ENCODE measurements around the gene SFN. TPM values are rescaled to one million over a fixed set of nuclear protein-coding genes. Genes with fewer than 3 reads are reported as not detected.
A peak's percentile ranks its signal among the peaks of the same experiment; 100 is the strongest.
"Not testable (repeated sequence)": the region's sequence is repeated elsewhere in the genome, so short reads cannot be mapped to it uniquely, and the experiment has no call there.

SFN gene
- total RNA-seq, 2 experiments from 2014 or later: 0.47 to 0.59 TPM

DNA sequence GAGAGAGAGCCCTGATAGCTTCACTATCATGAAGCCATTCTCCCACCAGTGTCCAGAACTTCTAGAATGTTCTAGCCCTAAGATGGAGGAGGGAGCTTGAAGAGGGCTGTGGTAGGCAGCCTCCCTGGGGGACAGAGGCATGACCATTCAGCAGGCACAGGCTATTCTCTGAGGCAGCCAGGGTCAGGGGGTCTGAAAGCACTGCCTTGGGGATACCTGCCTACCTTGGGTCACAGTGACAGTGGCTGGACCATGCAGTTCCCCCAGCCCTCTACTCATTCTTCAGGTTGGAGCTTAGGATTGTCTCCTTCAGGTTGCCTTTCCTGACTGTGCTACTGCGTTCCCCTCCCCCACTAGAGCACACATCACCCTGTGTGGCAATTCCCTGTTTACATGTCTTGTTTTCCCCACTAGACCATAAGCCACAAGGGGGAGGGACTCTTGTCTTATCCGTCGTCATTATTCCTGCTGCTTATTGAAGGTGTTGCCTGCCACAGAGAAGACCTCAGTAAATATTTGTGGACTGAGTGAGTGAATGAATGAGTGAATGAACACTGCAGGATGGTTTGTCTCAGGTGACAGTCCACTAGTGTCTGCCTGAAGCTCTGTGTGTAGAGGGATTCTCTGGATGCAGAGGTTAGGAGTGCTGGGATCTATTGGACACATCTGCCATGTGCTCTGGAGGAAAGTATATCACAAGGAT, 31.3 kb upstream of the SFN start:
- no peak for DNase-seq

DNA sequence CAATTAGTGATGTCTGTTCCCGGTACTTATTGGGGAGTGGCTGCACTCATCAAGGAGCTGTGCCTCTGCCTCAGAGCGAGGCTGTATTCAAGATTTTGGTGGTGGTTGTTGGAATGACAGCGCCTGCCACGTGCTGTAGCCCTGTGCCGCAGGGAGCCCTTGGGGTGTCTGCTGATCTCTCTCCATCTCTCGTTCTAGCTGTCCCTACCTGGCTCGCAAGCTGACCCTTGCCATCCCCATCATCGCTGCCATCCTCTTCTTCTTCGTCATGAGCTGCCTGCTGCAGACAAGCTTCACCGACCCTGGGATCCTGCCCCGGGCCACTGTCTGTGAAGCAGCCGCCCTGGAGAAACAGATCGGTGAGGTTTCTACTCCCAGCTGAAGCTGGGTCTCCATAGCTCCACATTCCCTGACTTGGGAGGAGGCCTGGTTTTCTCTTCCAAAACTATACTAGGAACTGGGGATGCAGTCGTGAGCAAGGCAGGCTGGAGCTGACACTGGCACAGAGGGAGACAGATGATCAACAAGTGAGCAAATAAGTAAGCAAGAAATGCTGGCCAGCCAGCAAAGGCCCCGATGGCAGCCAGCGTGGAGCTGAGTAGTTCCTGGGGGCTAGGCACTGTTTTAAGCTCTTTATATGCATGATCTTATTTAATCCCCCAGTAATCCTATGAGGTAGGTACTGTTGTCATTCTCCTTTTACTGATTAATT, 30.5 kb upstream of the SFN start:
- TF ChIP-seq, protein P1, sequence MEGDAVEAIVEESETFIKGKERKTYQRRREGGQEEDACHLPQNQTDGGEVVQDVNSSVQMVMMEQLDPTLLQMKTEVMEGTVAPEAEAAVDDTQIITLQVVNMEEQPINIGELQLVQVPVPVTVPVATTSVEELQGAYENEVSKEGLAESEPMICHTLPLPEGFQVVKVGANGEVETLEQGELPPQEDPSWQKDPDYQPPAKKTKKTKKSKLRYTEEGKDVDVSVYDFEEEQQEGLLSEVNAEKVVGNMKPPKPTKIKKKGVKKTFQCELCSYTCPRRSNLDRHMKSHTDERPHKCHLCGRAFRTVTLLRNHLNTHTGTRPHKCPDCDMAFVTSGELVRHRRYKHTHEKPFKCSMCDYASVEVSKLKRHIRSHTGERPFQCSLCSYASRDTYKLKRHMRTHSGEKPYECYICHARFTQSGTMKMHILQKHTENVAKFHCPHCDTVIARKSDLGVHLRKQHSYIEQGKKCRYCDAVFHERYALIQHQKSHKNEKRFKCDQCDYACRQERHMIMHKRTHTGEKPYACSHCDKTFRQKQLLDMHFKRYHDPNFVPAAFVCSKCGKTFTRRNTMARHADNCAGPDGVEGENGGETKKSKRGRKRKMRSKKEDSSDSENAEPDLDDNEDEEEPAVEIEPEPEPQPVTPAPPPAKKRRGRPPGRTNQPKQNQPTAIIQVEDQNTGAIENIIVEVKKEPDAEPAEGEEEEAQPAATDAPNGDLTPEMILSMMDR (IDR thresholded peaks at IDR 0.05): no peak
- Mint-ChIP-seq H3K27ac (peak overlapping the region; percentile 98), H3K4me3 (peak overlapping the region; percentile 62), H3K36me3 (ENCODE audit: low read depth) (peaks cover 76% of the 10 kb centered on the region), H3K9me3 (no peaks in the 10 kb centered on the region), H3K27me3 (no peaks in the 10 kb centered on the region), H3K4me1 (ENCODE audit: low read depth) (peaks cover 68% of the 10 kb centered on the region)
- intact Hi-C loops (cut with micrococcal nuclease): no loop called here
- ChIA-PET POLR2A (interaction anchor here (0.7 to 4.2 kb wide), 11 partner anchors 9 to 271 kb away, joined by 3 to 18 read pairs (median 4); partner anchors contain the start of gene PIGV), CTCF (interaction anchor here (0.7 to 4.3 kb wide), 13 partner anchors 9 to 233 kb away, joined by 3 to 36 read pairs (median 6); partner anchors contain the start of gene PIGV)
- ATAC-seq (no peak), DNase-seq (no peak)

More for the DNA sequence above, 31.3 kb upstream of the SFN start:
- Mint-ChIP-seq H3K9me3 (no peaks in the 10 kb centered on the region), H3K4me3 (no peak overlapping the region), H3K27me3 (no peaks in the 10 kb centered on the region), H3K4me1 (ENCODE audit: low read depth) (peaks cover 68% of the 10 kb centered on the region), H3K36me3 (ENCODE audit: low read depth) (peaks cover 77% of the 10 kb centered on the region), H3K27ac (peak overlapping the region; percentile 98)
- intact Hi-C loops (cut with micrococcal nuclease): no loop called here
- ChIA-PET POLR2A (interaction anchor here (0.8 to 3.8 kb wide), 10 partner anchors 8 to 270 kb away, joined by 3 to 18 read pairs (median 4); partner anchors contain the start of gene PIGV), CTCF (interaction anchor here (0.9 to 4.3 kb wide), 11 partner anchors 8 to 232 kb away, joined by 3 to 36 read pairs (median 8); partner anchors contain the start of gene PIGV)
- no peak for ATAC-seq
- TF ChIP-seq, protein P1 (IDR thresholded peaks at IDR 0.05): no peak

DNA sequence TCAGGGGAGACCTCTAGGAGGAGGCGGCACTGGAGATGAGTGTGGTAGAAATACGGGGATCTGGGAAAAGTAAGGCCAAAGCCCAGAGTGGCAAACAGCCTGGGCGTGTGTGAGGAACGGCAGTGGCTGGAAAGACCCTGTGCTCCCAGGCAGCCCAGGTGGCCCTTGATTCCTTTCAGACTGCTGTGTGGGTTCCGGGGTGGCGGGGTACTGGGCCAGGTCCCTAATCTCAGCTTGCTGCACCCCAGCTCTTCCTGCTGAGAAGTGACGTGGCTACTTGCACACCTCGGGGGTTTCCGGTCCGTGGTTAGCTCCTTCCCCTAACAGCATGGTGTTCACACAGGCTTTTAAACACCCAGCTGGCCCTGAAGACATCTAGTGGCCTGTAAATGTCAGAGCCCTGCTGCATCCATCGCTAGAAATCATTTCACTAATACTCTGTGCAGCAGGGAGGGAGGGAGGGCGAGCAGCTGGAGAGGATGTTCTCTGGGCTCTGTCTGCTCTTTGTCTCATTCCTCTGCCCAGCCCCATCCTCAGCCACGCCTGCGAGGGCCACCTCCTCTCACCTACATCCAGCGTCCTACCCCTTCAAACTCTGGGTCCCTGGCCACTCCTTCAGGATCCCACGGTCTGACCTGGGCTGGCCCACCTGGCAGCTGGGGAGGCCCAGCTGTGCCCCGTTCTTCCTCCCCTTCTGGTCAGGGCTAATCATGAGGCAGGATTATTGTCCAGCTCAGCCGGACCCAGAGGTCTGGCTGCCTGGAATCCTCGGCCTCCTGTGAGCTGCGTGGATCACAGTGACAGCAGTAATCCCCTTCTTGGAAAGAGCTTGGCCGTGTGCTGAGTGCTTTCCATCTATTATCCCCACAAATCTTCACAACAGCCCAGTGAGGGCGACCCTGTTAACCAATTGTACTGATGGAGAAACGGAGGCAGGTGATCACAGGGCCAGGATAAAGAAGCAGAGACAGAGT, 29.2 kb upstream of the SFN start:
- TF ChIP-seq, protein P1 (IDR thresholded peaks at IDR 0.05): no peak
- ChIA-PET CTCF (interaction anchor here (1.0 to 4.3 kb wide), 16 partner anchors 8 to 252 kb away, joined by 3 to 36 read pairs (median 6); partner anchors contain the start of genes PIGV and ZDHHC18), POLR2A (interaction anchor here (0.9 to 4.2 kb wide), 12 partner anchors 8 to 67 kb away, joined by 3 to 18 read pairs (median 4); partner anchors contain the start of genes GPATCH3 and PIGV)
- Mint-ChIP-seq H3K27me3 (no peaks in the 10 kb centered on the region), H3K4me3 (peak overlapping the region; percentile 62), H3K9me3 (no peaks in the 10 kb centered on the region), H3K36me3 (ENCODE audit: low read depth) (peaks cover 76% of the 10 kb centered on the region), H3K27ac (peak overlapping the region; percentile 98), H3K4me1 (ENCODE audit: low read depth) (peaks cover 67% of the 10 kb centered on the region)
- DNase-seq (peak; percentile 95), ATAC-seq (peak; percentile 94)
- intact Hi-C loops (cut with micrococcal nuclease): no loop called here

DNA sequence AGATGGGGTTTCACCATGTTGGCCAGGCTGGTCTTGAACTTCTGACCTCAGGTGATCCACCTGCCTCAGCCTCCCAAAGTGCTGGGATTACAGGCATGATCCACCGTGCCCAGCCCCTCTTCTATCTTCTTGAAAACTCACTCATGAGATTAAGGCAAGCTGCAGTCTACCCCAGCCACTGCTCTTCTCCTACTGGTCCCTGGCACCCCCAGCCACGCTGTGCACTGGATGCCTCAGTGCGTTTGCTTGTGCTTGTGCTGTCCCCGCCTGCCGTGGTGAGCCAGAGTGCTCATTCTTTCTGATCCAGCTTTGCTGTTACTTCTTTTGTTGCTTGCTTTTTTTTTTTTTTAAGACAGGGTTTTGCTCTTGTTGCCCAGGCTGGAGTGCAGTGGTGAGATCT, 25.3 kb upstream of the SFN start:
- H3K4me3 Mint-ChIP-seq; intact Hi-C loops (cut with micrococcal nuclease); H3K27me3 Mint-ChIP-seq; DNase-seq; H3K9me3 Mint-ChIP-seq; ATAC-seq: not testable (repeated sequence)
- Mint-ChIP-seq H3K27ac (peak overlapping the region; percentile 42), H3K36me3 (ENCODE audit: low read depth) (peaks cover 59% of the 10 kb centered on the region), H3K4me1 (ENCODE audit: low read depth) (peaks cover 38% of the 10 kb centered on the region)
- ChIA-PET CTCF (interaction anchor here (1.7 to 2.1 kb wide), 2 partner anchors 27 to 28 kb away, joined by 8 to 9 read pairs; no protein-coding TSS in a partner anchor), POLR2A (interaction anchor here (0.6 to 2.5 kb wide), 4 partner anchors 28 to 400 kb away, joined by 3 to 12 read pairs (median 4); no protein-coding TSS in a partner anchor)

All from activated CD8-positive, alpha-beta T cell treated with anti-CD3 and anti-CD28 coated beads for 36 hours (primary cell).